ENCODE data around the gene URB1.

The URB1 gene

DNA sequence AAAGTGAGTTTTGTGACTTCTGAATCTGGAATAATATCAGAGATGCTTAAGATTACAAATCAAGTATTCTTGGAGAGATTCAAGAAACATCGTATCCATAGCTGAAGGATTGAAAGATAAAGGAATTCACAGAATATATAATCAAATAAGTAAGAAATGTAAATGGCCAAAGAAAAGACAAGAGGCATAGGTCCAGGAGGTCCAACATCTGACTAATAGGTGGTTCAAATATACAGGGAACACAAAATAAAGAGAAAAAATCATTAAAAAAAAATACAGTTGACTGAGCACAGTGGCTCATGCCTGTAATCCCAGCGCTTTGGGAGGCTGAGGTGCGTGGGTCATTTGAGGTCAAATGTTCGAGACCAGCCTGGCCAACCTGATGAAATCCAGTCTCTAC, 107.3 kb downstream of the URB1 start:
- Histone ChIP-seq H3K9me3 (ENCODE audit: low read length) (no peaks in the 10 kb centered on the region), H3F3A (ENCODE audit: insufficient read depth, low read length) (no peaks in the 10 kb centered on the region), H3K27me3 (ENCODE audit: insufficient read depth, low read length) (no peaks in the 10 kb centered on the region), H3K4me1 (ENCODE audit: insufficient read depth, low read length, severe bottlenecking) (no peaks in the 10 kb centered on the region), H3K9ac (ENCODE audit: low read length) (no peak overlapping the region), H3K9me2 (ENCODE audit: low read depth, low read length) (no peaks in the 10 kb centered on the region), H3K4me2 (ENCODE audit: low read length) (no peak overlapping the region), H3K27ac (ENCODE audit: low read depth, low read length, poor library complexity, severe bottlenecking) (no peak overlapping the region), H3K4me3 (ENCODE audit: low read depth, low read length, poor library complexity, severe bottlenecking) (no peak overlapping the region), H3K36me3 (ENCODE audit: insufficient read depth, low read length) (no peaks in the 10 kb centered on the region), H3K79me2 (ENCODE audit: insufficient read depth, low read length) (no peaks in the 10 kb centered on the region), H2AFZ (ENCODE audit: low read length) (no peak overlapping the region), H4K20me1 (ENCODE audit: insufficient read depth, low read length) (no peaks in the 10 kb centered on the region)
- TF ChIP-seq, protein P1, sequence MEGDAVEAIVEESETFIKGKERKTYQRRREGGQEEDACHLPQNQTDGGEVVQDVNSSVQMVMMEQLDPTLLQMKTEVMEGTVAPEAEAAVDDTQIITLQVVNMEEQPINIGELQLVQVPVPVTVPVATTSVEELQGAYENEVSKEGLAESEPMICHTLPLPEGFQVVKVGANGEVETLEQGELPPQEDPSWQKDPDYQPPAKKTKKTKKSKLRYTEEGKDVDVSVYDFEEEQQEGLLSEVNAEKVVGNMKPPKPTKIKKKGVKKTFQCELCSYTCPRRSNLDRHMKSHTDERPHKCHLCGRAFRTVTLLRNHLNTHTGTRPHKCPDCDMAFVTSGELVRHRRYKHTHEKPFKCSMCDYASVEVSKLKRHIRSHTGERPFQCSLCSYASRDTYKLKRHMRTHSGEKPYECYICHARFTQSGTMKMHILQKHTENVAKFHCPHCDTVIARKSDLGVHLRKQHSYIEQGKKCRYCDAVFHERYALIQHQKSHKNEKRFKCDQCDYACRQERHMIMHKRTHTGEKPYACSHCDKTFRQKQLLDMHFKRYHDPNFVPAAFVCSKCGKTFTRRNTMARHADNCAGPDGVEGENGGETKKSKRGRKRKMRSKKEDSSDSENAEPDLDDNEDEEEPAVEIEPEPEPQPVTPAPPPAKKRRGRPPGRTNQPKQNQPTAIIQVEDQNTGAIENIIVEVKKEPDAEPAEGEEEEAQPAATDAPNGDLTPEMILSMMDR (IDR thresholded peaks at IDR 0.05; ENCODE audit: low read length), result no peak
- no peak for TF ChIP-seq EZH2 (IDR thresholded peaks at IDR 0.05; ENCODE audit: borderline replicate concordance, low read length)

DNA sequence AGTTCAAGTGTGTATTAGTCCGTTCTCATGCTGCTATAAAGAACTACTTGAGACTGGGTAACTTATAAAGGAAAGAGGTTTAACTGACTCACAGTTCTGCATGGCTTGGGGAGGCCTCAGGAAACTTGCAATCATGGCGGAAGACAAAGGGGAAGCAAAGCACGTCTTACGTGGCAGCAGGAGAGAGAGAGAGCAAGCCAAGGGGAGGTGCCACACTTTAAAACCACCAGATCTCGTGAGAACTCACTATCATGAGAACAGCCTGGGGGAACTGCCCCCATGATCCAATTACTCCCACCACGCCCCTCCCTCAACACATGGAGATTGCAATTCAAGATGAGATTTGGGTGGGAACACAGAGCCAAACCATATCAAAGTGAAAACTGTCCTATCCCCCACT, 109.8 kb downstream of the URB1 start:
- no peaks in the 10 kb centered on the region for H3F3A ChIP-seq (ENCODE audit: insufficient read depth, low read length)
- no peak overlapping the region for H3K9ac ChIP-seq (ENCODE audit: low read length)
- H3K27ac ChIP-seq (ENCODE audit: low read depth, low read length, poor library complexity, severe bottlenecking), result no peak overlapping the region
- no peaks in the 10 kb centered on the region for H3K27me3 ChIP-seq (ENCODE audit: insufficient read depth, low read length)
- no peak for TF ChIP-seq EZH2 (IDR thresholded peaks at IDR 0.05; ENCODE audit: borderline replicate concordance, low read length)
- TF ChIP-seq, protein P1 (IDR thresholded peaks at IDR 0.05; ENCODE audit: low read length), result no peak
- H3K4me3 ChIP-seq (ENCODE audit: low read depth, low read length, poor library complexity, severe bottlenecking), result no peak overlapping the region
- H3K4me2 ChIP-seq (ENCODE audit: low read length), result no peak overlapping the region
- H2AFZ ChIP-seq (ENCODE audit: low read length), result no peak overlapping the region
- no peaks in the 10 kb centered on the region for H3K9me3 ChIP-seq (ENCODE audit: low read length)
- no peaks in the 10 kb centered on the region for H3K9me2 ChIP-seq (ENCODE audit: low read depth, low read length)
- H3K4me1 ChIP-seq (ENCODE audit: insufficient read depth, low read length, severe bottlenecking), result peaks cover 11% of the 10 kb centered on the region
- no peaks in the 10 kb centered on the region for H4K20me1 ChIP-seq (ENCODE audit: insufficient read depth, low read length)
- no peaks in the 10 kb centered on the region for H3K36me3 ChIP-seq (ENCODE audit: insufficient read depth, low read length)
- H3K79me2 ChIP-seq (ENCODE audit: insufficient read depth, low read length), result peaks cover 4% of the 10 kb centered on the region; the same call in 1 of the 2 replicates

DNA sequence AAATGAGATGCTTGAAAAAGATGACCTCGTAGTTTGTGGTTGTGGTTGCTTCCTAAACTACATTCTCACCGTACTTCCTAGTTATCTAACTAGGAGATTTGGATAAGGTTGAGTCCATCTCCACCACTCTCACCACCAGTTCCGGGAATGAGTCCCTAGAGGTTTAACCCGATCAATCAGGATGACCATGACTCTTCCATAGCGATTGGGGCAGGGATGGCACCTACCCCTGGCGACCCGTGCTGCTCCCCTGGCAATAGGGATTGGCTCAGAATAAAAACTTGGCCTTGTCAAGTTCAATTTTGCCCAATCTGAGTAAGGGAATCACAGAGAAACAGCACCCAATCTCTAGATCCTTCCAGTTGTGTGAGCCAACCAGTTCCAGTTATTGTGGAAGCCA, 111.3 kb downstream of the URB1 start:
- Histone ChIP-seq H3F3A (ENCODE audit: insufficient read depth, low read length) (no peaks in the 10 kb centered on the region), H3K4me3 (ENCODE audit: low read depth, low read length, poor library complexity, severe bottlenecking) (no peak overlapping the region), H3K27me3 (ENCODE audit: insufficient read depth, low read length) (no peaks in the 10 kb centered on the region), H3K9ac (ENCODE audit: low read length) (no peak overlapping the region), H3K79me2 (ENCODE audit: insufficient read depth, low read length) (peaks cover 8% of the 10 kb centered on the region; the same call in 1 of the 2 replicates), H3K9me2 (ENCODE audit: low read depth, low read length) (no peaks in the 10 kb centered on the region), H3K36me3 (ENCODE audit: insufficient read depth, low read length) (no peaks in the 10 kb centered on the region), H3K4me2 (ENCODE audit: low read length) (no peak overlapping the region), H4K20me1 (ENCODE audit: insufficient read depth, low read length) (no peaks in the 10 kb centered on the region), H3K4me1 (ENCODE audit: insufficient read depth, low read length, severe bottlenecking) (peaks cover 19% of the 10 kb centered on the region), H3K27ac (ENCODE audit: low read depth, low read length, poor library complexity, severe bottlenecking) (no peak overlapping the region), H2AFZ (ENCODE audit: low read length) (no peak overlapping the region), H3K9me3 (ENCODE audit: low read length) (no peaks in the 10 kb centered on the region)
- TF ChIP-seq, protein P1 (IDR thresholded peaks at IDR 0.05; ENCODE audit: low read length), result no peak
- TF ChIP-seq EZH2 (IDR thresholded peaks at IDR 0.05; ENCODE audit: borderline replicate concordance, low read length), result no peak
